GM23248 (cell line): Measurements from ENCODE around the gene ATP1A2.

ENCODE experiments used
- EZH2 ChIP-seq: fragments of 200-600 bp; sonication (generic); IDR thresholded peaks from 2 replicates; pipeline ENCODE4 v1.6.1; 2018; ENCODE audit warnings: antibody characterized with exemption, mild to moderate bottlenecking; ENCODE audit not compliant: insufficient read depth, poor library complexity, severe bottlenecking
- EZH2phosphoT487 ChIP-seq: fragments of 200-600 bp; sonication (generic); IDR thresholded peaks from 2 replicates; pipeline ENCODE4 v1.6.1; 2018; ENCODE audit warnings: antibody characterized with exemption, moderate library complexity, mild to moderate bottlenecking, low read depth; ENCODE audit not compliant: insufficient read depth

DNA sequence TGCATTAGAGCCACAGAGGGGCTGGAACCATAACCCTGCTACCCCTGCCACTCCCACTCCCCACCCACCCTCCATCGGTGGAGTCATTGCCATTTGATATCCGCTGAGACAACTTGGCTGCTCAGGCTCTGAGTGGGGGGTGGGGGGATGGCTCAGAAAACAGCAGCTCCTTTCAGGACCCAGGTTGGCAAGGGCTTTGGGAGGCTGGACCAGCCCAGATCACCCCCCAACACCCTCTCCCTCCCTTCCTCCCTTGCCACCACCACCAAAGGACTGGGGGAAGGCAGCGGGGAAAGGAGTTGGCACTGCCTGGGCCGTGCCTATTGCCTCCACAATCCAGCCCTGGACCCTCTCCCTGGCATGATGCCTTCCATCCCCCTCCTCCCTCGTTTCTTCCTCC lies 47.3 kb upstream of the ATP1A2 start:
- TF ChIP-seq EZH2phosphoT487 (no peak), EZH2 (no peak)
